ENCODE results near the gene SMIM41.
"Not testable (repeated sequence)": the region's sequence is repeated elsewhere in the genome, so short reads cannot be mapped to it uniquely, and the experiment has no call there.

SMIM41 gene

DNA sequence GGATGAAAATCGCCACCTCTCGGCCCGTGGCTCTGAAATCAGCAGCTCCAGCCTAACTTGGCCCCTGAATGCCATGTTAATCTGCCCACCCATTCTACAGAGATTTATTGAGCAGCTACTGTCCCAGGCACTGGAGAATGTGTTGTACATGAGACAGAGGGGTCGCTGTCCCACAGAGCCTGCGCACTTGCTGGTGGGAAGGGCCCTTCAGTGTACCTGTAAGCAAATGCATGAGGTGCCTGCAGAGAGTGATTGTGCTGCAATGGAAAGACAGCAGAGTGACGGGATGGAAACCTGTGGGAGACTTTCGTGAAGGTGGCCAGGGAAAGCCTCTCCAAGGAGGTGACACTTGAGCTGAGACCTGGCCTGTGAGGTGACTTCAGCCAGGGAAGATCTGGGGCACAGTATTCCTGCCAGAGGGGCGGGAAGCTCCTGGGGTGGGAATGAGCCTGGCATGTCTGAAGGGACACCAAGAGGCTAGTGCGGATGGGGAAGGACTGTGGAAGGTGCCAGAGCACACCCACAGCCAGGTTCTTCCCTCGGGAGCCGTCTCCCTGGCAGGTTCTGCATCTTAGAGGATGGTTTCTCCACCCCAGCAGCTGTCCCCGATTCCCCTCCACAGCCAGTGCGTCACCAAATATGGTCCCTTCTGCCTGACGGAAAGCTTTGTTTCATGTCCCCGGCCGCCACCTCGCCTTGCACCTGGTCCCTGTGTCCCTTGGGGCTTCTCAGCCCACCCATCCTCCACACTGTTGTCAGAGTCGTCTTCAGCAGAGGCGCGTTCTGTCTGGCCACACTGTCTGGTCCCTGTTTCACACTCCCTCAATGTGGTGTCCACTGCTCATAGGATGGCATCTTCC lies 8.7 kb downstream of the SMIM41 start:
- peak; percentile 2 for DNase-seq

DNA sequence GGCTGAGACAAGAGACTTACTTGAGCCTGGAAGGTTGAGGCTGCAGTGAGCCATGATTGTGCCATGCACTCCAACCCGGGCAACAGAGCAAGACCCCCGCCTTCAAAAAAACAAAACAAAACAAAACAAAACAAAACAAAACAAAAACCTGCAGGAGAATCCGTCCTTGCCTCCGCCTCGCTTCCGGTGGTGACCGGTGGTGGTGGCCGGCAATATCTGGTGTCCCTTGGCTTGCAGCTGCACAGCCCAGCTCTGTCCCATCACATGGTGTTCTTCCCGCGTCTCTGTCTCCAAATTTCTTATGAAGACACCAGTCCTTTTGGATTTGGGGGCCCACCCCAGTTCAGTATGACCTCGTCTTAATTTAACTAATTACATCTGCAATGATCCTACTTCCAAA lies 10.0 kb downstream of the SMIM41 start:
- DNase-seq = no peak

DNA sequence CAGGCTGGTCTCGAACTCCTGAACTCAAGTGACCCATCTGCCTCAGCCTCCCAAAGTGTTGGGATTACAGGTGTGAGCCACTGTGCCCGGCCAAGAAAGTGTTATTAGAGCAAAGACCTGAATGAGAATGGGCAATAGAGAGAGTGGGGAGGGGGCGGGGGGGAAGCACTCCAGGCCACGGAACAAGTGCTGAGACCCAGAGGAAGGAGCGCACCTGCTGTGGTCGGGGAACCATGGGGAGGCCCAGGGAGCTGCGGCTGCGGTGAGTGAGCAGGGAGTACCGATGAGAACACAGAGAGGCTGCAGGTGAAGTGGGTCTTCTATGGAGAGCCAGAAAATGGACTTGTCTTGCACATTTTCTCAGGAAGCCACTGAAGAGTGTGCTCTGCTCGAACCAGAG lies 10.8 kb downstream of the SMIM41 start:
- no peak for DNase-seq

DNA sequence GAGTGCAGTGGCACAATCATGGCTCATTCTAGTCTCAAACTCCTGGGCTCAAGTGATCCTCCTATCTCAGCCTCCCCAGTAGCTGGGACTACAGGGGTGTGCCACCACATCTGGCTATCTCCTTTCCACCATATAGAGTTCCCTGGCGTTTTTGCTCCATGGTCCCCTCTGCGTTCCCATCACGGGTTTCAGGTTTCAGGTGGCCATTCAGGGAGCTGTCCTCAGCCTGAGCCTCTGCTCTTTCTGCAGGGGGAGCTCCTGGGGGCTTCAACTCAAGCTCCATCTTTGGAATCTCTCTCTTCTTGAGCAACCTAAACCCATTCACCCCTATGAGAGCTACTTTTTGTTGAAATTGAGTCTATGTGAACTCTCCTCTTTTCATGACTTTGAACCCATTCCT lies 11.6 kb downstream of the SMIM41 start:
- no peak for DNase-seq

DNA sequence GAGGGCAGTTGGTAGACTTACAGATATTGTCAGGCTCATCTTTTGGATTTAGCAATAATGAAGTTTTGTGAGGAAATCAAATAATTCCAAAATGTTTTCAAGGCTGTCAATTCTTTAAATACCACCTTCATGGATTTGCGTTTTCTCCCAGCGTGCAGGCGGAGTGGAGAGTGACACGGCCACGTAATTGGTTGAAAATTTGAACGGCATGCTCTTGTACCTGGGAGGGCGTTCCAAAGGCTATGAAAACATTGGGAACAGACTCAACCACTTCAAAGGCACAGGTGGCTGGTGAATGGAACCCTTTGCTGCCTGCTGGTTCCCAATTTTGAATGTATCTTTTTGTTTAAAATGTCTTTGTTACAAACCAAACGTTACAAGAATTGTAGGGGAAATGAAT lies 12.4 kb downstream of the SMIM41 start:
- no peak for DNase-seq

DNA sequence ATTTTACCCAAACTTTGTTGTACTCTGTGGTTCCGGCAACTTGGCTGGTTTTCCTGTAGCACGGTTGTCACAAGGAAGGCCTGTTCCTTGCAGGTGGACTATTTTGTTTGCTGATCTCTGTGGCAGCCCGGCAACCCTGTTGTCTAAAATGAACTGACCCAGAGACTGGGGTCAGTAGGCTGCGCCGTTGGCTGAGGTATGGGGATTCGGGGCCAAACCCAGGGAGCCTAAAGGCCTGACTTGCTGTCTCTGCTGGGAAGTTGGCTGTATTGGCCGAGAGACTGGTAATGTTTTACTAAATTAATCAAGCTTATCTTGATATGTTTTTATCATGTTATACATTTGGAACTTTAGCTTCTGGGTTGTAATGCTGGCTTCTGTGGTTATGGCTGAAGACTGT lies 13.8 kb downstream of the SMIM41 start:
- no peak for DNase-seq

DNA sequence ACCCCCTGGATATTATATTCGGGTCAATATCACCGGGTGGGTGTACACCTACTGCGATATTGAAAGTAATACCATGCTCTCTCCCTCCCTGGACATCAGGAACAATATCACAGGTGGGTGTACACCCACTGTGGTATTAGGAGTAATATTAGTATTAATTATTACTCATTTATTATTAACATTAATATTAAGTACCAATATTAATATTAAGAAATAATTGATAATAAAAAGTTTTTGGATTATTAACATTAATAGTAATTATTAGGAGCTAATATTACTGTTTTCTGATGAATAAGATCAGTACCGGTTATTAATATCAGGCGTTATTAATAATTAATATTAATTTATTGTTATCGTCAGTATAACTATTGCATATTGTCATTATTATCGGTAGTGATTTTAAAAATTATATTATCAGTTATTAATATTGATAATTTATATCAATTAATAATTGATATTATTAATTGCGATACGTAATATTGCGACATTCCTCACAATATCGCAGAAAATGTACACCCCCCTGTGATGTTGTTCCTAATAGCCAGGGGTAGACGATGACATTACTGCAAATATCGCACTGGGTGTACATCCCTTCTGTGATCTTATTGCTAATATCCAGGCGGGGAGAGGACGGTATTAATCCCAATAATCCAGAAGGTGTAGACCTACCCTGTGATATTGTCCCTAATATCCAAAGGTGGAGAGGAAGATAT lies 17.0 kb downstream of the SMIM41 start:
- no peak for DNase-seq

DNA sequence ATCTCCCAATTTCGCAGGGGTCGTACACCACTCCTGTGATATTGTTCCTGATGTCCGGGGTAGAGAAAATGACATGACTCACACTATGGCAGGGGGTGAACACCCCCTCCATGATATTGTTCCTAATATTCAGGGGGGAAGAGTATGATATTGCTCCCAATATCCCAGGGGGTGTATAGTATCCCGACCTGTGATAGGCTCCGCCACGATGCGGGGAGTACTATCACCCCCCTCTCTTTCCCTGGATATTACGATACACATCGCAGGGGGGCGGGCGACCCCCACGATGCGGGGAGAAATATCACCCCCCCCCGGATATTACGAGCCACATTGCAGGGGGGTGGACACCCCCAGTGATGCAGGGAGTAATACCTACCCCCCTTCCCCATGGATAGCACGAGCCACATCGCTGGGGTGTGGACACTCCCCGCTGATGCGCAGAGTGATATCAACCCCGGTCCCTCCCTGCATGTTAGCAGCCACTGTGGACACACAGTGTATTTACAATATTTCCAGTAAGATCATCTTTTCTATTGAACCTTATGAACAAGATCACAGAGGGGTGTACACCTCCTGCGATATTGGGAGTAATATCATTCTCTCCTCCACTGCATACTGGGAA lies 17.7 kb downstream of the SMIM41 start:
- no peak for DNase-seq

DNA sequence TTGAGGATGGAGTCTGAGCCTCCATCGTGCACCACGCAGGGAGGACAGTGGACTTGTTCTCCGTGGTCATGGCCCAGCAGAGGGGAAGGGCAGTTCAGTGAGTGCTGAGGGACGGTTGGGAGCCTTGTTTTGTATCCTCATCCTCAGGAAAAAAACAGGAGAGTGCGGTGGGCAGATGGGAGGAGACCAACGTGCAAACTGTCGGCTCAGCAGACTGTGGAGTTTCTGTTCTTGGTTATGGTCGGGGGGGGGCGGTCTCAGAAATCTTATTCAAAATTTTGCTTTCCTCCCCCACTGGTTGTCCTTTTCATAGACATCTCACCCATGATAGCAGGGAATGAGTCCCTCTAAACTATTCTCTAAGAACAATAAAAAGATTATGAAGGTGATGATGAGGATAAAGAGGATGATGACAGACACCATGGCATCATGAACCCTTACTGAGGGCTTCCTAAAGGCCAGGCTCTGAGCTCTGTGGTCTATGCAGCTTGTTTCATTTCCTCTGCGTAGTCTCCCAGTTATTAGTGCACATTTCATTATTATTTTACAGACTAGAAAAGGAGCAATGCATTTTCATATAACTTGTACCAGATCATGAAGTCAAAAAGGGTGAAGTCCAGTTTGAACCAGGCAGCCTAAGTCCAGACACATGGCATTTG lies 25.1 kb downstream of the SMIM41 start:
- not testable (repeated sequence) for DNase-seq

DNA sequence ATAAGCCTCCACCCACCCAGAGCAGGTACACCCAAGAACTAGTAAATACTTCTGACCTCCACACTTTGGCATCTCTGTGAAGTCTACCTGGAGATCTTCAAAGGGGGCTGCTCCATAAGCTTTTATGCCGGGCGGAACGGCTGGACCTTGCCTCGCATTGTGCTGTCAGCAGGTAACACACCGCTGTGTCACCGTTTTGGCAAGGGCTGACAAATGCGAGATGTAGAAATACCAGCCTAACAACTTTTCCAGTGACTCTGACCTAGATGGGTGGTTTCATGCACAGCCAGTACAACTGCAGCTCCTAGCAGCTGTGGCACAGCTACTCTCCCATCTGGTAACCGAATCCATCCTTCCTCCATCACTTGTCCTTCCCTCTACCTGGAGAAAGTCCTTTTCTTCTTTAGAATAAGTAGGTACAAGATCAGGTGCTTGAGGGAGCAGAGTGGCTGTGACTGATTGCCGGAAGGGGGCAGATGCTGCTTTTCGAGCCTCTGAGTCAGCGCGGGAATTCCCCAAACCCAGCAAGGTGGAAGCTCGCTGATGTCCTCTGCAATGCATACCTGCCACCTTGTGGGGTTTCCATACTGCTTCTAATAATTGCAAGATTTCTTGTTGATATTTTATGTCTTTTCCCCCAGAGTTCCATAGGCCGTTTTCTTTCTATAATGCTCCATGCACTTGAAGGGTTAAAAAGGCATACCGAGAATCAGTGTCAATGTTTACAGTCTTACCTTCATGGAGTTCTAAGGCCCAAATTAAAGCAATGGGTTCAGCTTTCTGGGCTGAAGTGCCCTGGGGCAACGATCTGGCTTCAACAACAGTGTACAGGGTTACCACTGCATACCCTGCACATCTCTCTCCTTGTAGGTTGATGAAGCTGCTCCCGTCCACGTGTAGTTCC lies 37.0 kb downstream of the SMIM41 start:
- not testable (repeated sequence) for DNase-seq

DNA sequence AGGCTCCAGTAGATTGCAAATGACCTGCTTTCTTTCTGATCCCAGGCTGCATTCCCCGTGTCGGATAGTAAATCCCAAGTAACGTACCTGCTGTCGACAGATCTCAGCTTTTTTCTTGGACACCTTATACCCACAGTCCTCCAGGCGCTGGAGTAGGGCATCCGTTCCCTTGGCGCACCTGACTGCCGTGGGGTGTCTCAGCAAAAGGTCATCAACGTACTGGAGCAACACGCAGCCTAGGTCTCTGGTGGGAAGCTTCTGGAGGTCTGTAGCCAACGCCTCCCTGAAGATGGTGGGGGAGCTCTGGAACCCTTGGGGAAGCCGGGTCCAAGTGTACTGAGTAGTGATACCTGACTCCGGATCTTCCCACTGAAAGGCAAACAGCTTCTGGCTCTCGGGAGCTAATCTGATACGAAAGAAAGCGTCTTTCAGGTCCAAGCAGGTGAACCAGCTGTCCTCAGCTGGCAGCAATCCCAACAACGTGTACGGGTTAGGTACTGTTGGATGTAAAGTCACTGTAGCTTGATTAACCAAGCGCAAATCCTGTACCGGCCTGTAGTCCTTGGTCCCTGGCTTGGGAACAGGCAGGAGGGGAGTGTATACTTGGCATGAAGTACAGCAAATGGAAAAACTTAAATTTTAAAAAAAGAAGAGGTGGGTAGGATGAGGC lies 38.4 kb downstream of the SMIM41 start:
- DNase-seq = not testable (repeated sequence)

DNA sequence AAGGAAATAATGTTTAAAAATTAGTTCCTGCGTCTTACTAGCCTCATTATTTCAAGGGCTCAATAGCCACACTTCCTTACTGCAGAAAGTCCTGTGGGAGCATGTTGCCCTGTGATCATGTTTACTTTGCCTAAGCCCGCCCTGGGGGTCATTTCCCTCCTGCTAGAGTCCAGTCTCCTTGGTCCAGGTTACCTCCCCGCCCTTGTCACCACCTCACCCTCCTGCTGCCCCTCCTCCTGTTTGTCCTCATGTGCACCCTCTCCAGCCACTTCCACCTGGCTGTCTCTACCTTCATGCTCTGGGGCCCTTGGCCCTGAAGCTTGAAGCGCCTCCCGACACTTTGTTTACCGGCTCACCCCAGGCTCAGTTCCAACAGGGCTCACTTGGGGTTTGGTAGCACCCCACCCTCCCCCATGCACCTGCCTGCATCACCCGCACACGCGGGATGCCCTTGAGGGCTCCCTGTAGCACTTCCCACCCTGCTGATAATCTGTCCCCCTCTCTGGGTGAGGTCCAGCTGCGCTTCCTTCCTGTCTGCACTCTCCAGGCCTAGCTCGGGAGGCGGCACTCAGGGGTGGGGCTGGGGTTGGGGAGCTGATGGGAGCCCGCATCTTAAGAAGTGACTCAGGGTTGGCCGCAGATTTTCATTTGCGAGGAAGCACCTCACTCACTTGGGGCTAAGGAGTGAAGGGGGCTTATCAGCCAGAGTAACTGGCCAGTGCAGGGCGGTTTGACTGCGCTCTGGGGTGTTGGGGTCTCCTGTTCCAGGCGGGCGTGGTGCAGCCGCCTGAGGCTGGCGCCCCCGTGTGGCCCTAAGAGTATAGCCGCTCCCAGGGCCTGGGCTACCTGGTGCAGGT lies 40.1 kb downstream of the SMIM41 start:
- peak; percentile 7 for DNase-seq

DNA sequence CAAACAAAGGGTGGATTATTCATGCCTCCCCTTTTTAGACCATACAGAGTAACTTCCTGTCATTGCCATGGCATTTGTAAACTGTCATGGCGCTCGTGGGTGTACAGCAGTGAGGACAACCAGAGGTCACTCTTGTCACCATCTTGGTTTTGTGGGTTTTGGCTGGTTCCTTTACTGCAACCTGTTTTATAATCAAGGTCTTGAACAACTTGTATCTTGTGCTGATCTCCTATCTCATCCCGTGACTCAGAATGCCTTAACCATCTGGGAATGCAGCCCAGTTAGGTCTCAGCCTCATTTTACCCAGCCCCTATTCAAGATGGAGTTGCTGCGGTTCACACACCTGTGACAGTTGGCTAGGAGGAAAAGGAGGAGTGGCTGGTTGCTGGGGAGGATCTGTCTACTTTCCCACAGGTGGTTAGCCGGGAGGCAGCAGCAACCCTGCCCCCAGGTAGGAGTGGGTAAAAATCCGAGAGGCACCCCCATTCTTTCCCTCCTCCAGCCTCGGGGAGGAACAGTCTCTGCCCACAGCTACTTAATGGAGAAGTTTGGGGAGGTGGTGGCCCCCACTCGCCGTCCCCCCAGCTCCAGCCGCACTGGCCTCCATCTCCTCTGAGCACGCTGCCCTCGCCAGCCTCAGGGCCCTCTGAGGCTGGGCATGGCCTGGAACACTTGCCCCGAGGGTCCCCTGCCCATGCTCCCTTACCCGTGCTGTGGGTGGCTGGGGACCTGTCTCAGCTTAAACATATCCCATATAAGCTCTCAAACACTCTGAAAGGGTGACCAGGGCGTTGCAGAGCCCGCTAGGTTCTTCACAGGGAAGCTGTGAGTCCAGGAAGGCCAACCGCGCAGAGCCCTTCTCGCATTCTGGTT lies 41.7 kb downstream of the SMIM41 start:
- DNase-seq = no peak

DNA sequence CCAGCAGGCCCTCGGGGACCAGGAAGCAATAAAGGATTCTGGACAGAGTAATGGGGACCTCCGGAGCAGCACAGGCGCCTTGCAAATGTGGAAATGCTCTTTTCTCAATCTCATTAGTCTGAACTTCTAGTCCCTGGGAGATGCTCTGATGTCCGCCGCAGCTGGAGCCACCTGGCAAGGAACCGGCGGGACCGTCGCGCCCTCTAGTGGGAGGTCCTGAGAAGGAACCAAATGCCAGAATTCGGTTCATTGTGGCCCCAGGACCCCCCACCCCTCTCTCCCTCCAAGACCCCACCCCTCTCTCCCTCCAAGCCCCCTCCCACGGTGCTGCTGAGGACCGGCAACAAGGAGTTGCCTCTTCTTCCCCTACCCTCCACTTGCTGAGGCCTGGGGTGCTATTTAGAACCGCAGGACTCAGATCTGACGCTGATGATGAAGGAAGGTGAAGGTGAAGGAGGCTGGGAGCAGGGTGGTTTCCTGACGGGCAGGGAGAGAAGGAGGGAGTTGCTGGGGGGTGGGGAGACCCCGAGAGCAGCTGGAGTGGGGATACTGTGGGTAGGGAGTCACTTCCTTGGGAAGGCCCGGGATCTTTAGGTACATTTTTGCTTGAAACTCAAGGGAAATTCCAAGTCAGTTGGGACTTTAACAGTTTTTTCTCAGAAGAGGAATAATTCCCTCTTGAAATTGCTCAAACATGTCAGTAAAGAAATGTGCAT lies 42.5 kb downstream of the SMIM41 start:
- DNase-seq = peak; percentile 24

DNA sequence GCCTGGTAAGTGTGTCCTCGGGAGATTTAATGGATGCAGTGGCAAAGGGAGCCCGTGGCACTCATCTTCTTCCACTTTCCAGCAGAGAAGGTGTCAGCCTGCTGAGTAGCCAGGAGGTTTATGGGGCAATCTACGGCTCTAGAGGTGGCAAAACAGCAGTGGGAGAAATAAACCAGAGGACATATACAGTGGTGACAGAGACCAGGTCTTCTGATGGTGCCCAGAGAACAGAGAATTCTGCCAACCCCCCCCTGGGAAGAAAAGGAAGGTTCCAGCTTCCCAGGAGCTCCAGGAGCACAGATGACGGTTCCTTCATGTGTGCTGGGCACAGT lies 43.0 kb downstream of the SMIM41 start:
- no peak for DNase-seq

DNA sequence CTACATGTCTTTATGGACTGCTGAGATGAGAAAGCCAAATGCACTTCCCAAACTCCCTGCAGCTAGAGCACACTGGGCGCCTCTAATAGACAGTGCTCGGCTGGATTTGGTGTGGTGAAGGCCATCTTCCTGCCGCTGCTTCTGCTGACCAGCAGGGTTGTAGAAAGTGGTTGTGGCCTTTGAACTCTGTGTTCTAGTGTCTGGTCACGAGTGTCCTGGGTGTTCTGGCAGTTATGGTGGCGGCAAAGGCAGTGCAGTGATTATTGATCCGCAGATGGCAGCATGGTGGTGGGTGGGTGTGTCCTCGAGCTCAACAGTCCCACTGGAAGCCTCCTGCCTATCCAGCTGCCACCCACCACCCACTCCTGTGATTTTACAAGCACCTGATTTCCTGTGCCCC lies 43.4 kb downstream of the SMIM41 start:
- DNase-seq = no peak

DNA sequence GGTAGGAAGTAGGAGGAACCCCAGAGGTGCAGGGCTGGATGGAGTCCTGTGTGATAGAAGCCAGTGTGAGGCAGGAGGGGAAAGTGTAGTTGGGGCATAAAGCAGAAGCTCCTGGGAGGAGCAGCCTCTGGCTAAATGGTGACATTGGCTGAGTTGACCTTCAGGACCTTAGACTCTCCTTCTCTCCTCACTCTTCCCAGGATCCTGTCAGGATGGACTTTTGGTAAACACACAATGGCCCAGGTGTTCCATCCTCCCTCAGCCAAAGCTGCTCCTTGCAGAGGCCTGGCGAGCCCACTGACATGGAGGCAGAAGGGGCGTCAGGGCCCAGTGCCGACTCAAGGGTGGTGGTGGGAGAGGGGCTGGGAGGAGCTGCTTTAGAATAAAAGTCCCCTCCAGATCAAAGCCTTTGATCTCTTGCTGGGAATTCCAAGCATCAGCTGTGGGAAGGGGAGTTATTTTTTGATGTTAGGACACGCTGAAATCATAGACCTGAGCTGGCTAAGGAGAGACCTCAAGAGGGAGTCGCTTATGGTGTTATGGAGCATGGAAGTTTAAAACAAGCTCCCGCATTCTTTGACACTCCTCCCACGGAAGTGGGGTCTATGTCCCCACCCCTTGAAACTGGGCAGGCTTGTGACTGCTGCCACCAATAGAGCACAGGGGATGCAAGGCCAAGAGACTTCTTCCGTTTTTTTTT lies 44.1 kb downstream of the SMIM41 start:
- no peak for DNase-seq

DNA sequence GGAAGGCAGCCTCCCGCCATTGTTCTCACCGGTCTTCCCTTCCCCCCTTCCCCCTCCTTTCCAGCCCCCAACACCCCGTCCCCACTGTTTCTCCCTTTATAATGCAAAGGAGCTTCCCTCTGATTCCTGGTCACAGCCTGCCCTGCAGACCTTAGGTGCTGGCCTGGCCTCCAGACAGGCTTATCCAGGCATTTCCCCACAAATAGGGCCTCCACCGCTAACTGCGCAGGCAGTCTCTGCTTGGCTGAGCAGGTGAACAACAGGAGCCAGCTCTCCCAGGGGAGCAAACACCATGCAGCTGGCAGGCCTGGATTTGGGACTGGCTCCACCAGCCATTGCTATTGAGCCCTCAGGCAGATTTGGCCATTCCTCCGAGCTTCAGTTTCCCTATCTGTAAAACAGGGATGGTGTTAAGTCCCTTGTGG lies 46.0 kb downstream of the SMIM41 start:
- DNase-seq = no peak
